Parathyroid adenoma (tissue), 2 donors: Measurements from ENCODE around the gene KRT1.

Source experiments
- H2AFZ ChIP-seq: fragments of 300-600 bp; sonication (generic); one replicate; pipeline ENCODE4 v1.7.0; 2017; ENCODE audit warnings: antibody characterized with exemption, mild to moderate bottlenecking
- H3K27ac ChIP-seq: fragments of 300-600 bp; sonication (generic); one replicate; pipeline ENCODE4 v1.7.0; 2017
- H3K27me3 ChIP-seq: fragments of 300-600 bp; sonication (generic); one replicate; pipeline ENCODE4 v1.7.0; 2017; ENCODE audit warnings: low read length; ENCODE audit not compliant: control insufficient read depth, insufficient read depth
- H3K36me3 ChIP-seq: fragments of 300-600 bp; sonication (generic); one replicate; pipeline ENCODE4 v1.7.0; 2017; ENCODE audit warnings: low read length; ENCODE audit not compliant: control insufficient read depth, insufficient read depth
- H3K4me1 ChIP-seq: fragments of 300-600 bp; sonication (generic); one replicate; pipeline ENCODE4 v1.7.0; 2017; ENCODE audit warnings: control low read depth
- H3K4me2 ChIP-seq: fragments of 300-600 bp; sonication (generic); one replicate; pipeline ENCODE4 v1.7.0; 2017; ENCODE audit warnings: low read length
- H3K4me3 ChIP-seq: fragments of 300-600 bp; sonication (generic); one replicate; pipeline ENCODE4 v1.7.0; 2017; ENCODE audit warnings: low read depth, low read length
- H3K79me2 ChIP-seq: fragments of 300-600 bp; sonication (generic); one replicate; pipeline ENCODE4 v1.7.0; 2017; ENCODE audit warnings: control low read depth
- H3K9ac ChIP-seq: fragments of 300-600 bp; sonication (generic); one replicate; pipeline ENCODE4 v1.7.0; 2017; ENCODE audit warnings: mild to moderate bottlenecking
- H3K9me3 ChIP-seq: fragments of 300-600 bp; sonication (generic); one replicate; pipeline ENCODE4 v1.7.0; 2017; ENCODE audit warnings: low read length; ENCODE audit not compliant: control insufficient read depth
- TF ChIP-seq, protein P1 (sequence below): fragments of 300-600 bp; sonication (generic); IDR thresholded peaks from one replicate; pipeline ENCODE4 v1.7.0; 2017; ENCODE audit warnings: antibody characterized with exemption, mild to moderate bottlenecking
- donor health status: primary hyperparathyroidism.

The KRT1 gene

DNA sequence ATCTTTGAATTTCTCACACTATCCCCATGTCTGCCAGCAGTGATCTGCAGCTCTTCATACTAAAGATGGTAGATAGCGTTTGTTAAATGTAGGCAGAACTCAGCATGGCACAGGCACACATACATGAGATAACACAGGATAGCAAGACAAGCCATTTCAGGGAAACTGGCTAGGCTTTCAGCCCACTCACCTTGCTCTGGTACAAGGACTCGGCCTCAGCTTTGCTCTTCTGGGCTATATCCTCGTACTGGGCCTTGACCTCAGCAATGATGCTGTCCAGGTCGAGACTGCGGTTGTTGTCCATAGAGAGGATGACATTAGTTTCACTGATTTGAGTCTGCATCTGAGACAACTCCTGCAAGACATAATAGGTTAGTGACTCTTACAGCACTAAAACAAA is 3.1 kb downstream of the KRT1 start:
- Histone ChIP-seq H3K27me3 (no peaks in the 10 kb centered on the region), H3K4me2 (no peak overlapping the region), H2AFZ (no peak overlapping the region), H3K36me3 (no peaks in the 10 kb centered on the region), H3K79me2 (no peaks in the 10 kb centered on the region), H3K9ac (no peak overlapping the region), H3K4me1 (no peaks in the 10 kb centered on the region), H3K4me3 (no peak overlapping the region), H3K9me3 (no peaks in the 10 kb centered on the region), H3K27ac (no peak overlapping the region)
- TF ChIP-seq, protein P1, sequence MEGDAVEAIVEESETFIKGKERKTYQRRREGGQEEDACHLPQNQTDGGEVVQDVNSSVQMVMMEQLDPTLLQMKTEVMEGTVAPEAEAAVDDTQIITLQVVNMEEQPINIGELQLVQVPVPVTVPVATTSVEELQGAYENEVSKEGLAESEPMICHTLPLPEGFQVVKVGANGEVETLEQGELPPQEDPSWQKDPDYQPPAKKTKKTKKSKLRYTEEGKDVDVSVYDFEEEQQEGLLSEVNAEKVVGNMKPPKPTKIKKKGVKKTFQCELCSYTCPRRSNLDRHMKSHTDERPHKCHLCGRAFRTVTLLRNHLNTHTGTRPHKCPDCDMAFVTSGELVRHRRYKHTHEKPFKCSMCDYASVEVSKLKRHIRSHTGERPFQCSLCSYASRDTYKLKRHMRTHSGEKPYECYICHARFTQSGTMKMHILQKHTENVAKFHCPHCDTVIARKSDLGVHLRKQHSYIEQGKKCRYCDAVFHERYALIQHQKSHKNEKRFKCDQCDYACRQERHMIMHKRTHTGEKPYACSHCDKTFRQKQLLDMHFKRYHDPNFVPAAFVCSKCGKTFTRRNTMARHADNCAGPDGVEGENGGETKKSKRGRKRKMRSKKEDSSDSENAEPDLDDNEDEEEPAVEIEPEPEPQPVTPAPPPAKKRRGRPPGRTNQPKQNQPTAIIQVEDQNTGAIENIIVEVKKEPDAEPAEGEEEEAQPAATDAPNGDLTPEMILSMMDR, result no peak

DNA sequence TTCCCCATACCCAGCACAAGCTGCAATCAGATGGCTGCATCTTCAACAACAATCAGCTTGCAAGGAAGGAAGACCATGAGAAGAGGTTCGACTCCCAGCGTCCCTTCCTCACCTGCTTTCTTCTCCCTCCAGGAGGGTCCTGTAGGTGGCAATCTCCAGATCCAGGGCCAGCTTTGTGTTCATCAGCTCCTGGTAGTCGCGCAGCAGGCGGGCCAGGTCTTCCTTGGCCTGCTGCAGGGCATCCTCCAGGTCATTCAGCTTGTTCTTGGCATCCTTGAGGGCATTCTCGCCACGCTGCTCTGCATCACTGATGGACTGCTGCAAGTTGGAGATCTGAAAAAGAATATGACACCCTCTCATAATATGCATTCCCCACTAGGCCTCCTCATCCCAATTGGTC is 4.0 kb downstream of the KRT1 start:
- Histone ChIP-seq H3K9me3 (no peaks in the 10 kb centered on the region), H2AFZ (no peak overlapping the region), H3K27me3 (no peaks in the 10 kb centered on the region), H3K4me3 (no peak overlapping the region), H3K4me2 (no peak overlapping the region), H3K27ac (no peak overlapping the region), H3K9ac (no peak overlapping the region), H3K79me2 (no peaks in the 10 kb centered on the region), H3K4me1 (no peaks in the 10 kb centered on the region), H3K36me3 (no peaks in the 10 kb centered on the region)
- TF ChIP-seq, protein P1, result no peak

DNA sequence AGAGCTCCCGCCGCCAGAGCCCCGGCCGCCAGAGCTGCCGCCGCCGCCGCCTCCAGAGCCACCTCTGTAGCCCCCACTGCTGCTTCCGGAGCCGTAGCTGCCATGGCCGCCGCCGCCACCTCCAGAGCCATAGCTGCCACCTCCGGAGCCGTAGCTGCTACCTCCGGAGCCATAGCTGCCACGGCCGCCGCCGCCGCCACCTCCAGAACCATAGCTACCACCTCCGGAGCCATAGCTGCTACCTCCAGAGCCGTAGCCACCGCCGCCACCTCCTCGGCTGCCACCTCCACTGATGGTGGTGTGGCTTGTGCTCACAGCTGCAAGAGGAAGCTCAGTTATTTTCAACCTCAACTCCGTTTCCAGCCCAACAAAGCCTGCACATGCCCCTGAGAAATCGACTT is 4.9 kb downstream of the KRT1 start:
- Histone ChIP-seq H3K9ac (no peak overlapping the region), H3K4me1 (no peaks in the 10 kb centered on the region)

DNA sequence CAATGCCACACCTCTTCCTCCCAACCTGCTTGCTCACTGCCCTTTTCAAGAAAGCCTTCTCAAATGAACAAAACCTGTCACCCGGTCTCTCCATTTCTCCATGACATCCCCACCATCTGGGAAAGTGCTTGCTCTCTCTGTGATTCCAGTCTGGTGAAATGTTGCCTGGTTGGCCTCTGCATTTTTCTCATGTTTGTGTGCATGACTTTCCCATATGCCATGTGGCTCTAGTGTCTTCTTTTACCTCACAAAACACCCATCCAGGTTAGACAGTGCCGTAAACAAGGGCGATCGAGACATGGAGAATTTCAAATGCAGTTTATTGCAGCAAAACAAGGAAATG is 5.8 kb downstream of the KRT1 start:
- Histone ChIP-seq H3K9ac (no peak overlapping the region), H3K27me3 (no peaks in the 10 kb centered on the region), H3K27ac (no peak overlapping the region), H3K9me3 (no peaks in the 10 kb centered on the region), H3K79me2 (no peaks in the 10 kb centered on the region), H3K4me1 (no peaks in the 10 kb centered on the region), H3K4me3 (no peak overlapping the region), H2AFZ (no peak overlapping the region), H3K36me3 (no peaks in the 10 kb centered on the region), H3K4me2 (no peak overlapping the region)
- TF ChIP-seq, protein P1, result no peak

More for the DNA sequence above, 4.9 kb downstream of the KRT1 start:
- no peaks in the 10 kb centered on the region for H3K27me3 ChIP-seq
- H3K36me3 ChIP-seq, result no peaks in the 10 kb centered on the region
- H2AFZ ChIP-seq, result no peak overlapping the region
- TF ChIP-seq, protein P1, result no peak
- H3K4me2 ChIP-seq, result no peak overlapping the region
- no peaks in the 10 kb centered on the region for H3K79me2 ChIP-seq
- H3K9me3 ChIP-seq, result no peaks in the 10 kb centered on the region
- no peak overlapping the region for H3K27ac ChIP-seq
- no peak overlapping the region for H3K4me3 ChIP-seq

DNA sequence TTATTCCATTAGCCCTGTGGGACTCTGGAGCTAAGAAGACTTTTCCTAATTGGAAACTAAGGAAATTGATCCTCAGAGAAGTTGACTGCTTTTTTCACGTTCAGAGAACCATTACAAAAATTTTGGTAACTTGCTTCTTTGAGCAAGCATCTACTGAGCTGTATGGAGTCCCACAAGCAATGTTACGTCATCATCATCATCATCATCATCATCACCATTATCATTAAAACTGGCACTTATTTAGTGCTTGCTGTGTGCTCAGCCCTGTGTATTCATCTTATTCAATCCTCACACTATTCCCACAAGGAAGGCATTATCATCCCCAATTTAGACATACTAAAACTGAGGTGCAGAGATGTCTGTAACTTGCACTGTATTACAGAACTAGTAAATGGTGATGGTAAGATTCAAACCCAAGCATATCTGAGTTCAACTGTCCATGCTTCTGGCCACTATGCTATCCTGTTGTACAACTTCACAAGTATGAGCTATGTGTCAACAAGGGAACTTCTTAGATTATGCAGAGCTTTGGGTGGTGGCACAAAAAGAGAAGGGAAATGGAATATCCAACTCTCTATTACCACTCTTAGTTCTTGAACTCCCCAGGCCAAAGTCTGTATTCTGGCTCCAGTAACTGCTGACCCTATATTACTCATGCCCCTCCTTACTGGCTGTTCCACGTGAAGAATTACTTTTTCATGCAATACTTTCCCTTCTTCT is 6.3 kb downstream of the KRT1 start:
- Histone ChIP-seq H3K27ac (no peak overlapping the region), H3K4me1 (no peaks in the 10 kb centered on the region), H3K36me3 (no peaks in the 10 kb centered on the region), H3K9me3 (no peaks in the 10 kb centered on the region), H3K4me3 (no peak overlapping the region), H3K27me3 (no peaks in the 10 kb centered on the region), H3K4me2 (no peak overlapping the region), H2AFZ (no peak overlapping the region), H3K9ac (no peak overlapping the region), H3K79me2 (no peaks in the 10 kb centered on the region)
- TF ChIP-seq, protein P1, result no peak
